ENCODE results near the gene MXD3.
A peak's percentile ranks its signal among the peaks of the same experiment; 100 is the strongest.
"Not testable (repeated sequence)": the region's sequence is repeated elsewhere in the genome, so short reads cannot be mapped to it uniquely, and the experiment has no call there.

Gene MXD3

DNA sequence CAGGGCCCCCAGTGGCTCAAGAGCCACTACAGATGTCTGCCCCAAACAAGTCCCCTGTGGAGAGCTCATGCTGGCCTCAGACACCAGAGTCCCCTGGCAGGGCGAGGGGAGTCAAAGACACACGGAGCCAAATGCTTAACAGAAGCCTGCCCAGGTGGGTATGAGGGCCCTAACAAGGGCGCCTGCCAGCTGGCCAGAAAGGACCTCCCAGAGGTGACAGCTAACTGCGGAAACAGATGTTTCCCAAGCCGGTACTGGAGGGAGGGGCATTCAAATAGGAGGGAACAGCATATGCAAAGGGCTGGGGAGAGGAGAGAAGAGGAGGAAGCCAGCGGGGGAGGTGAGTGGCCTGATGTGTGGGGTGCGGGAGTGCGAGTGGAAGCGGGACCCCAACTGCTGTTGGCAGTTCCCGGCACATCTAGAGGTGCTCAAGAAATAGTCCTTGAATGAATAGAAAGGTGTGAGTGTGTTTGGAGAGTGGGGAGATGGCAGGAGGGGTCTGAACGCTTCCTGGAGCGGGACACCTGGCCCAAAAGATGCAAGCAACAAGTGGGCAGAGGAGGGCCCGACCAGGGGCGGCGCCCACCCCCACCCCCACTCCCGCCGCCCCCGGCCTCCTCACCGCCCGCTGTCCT is 824 bp downstream of the MXD3 start:
- peaks cover 33% of the 10 kb centered on the region for H3K36me3 ChIP-seq (ENCODE audit: insufficient read depth, insufficient read length, low read length)
- H3K4me1 ChIP-seq (ENCODE audit: insufficient read depth, insufficient read length) = peaks cover 9% of the 10 kb centered on the region
- peak overlapping the region; percentile 64 for H3K9ac ChIP-seq (ENCODE audit: insufficient read length, low read depth)
- no peaks in the 10 kb centered on the region for H3K27me3 ChIP-seq (ENCODE audit: insufficient read depth, insufficient read length)
- no peak for TF ChIP-seq YY1 (IDR thresholded peaks at IDR 0.05; ENCODE audit: insufficient read depth, insufficient read length)
- TF ChIP-seq SUZ12 (IDR thresholded peaks at IDR 0.05; ENCODE audit: extremely low read depth, insufficient read depth, insufficient read length) = no peak
- no peak for TF ChIP-seq ZNF274 (IDR thresholded peaks at IDR 0.05; ENCODE audit: low read depth, low read length)
- H3K4me3 ChIP-seq (ENCODE audit: insufficient read length, low read depth) = peak overlapping the region; percentile 18
- H3K9me3 ChIP-seq (ENCODE audit: insufficient read depth, low read length) = no peaks in the 10 kb centered on the region
- DNase-seq (ENCODE audit: low read depth, low spot score) = no peak

GRCh38 chr5:177310332-177310731 is 1.4 kb downstream of the MXD3 start:
- peaks cover 39% of the 10 kb centered on the region for H3K36me3 ChIP-seq (ENCODE audit: insufficient read depth, insufficient read length, low read length)
- no peaks in the 10 kb centered on the region for H3K9me3 ChIP-seq (ENCODE audit: insufficient read depth, low read length)
- H3K4me1 ChIP-seq (ENCODE audit: insufficient read depth, insufficient read length) = peaks cover 9% of the 10 kb centered on the region
- H3K27me3 ChIP-seq (ENCODE audit: insufficient read depth, insufficient read length) = no peaks in the 10 kb centered on the region
- H3K9ac ChIP-seq (ENCODE audit: insufficient read length, low read depth) = peak overlapping the region; percentile 64
- no peak overlapping the region for H3K4me3 ChIP-seq (ENCODE audit: insufficient read length, low read depth)
- TF ChIP-seq YY1 (IDR thresholded peaks at IDR 0.05; ENCODE audit: insufficient read depth, insufficient read length) = no peak
- no peak for TF ChIP-seq SUZ12 (IDR thresholded peaks at IDR 0.05; ENCODE audit: extremely low read depth, insufficient read depth, insufficient read length)
- no peak for TF ChIP-seq ZNF274 (IDR thresholded peaks at IDR 0.05; ENCODE audit: low read depth, low read length)
- DNase-seq (ENCODE audit: low read depth, low spot score) = no peak

DNA sequence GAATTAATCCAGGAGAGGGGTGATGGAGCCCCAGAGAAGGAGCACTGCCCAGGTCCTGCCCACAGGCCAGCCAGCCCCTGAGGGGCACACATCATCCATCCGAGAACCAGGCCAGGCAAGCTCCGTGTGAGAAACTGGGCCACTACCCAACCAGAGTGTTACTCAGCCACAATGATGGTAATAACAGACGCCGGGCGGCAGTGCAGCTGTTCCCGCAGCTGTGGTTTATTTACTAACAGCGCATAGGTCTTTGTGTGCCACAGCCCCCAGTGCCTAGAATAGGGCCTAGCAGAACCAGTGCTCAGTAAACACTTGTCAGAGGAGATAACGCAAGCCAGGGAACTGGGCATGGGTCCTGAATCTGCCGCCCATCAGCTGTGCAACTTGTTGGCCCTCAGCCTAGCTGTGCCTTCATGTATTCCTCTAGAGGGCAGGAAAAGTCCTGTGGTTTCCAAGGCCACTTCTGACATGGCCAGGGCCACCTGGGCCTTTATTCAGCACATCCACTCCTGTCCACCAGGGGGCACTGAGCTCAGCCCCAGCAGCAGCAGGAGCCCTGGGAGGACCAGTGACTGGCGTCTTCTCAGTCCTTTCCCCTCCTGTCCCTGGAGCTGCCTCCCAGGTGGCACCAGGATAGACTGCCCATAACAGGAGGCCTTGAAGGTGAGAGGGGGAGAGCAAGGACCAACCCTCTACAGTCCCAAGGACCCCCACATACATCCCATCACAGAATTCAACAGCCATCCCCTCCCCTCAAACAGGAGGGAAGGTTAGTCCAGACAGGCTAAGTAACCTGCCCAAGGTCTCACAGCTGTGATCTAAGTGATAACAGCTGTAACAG is 2.1 kb downstream of the MXD3 start:
- Histone ChIP-seq H3K9ac (ENCODE audit: insufficient read length, low read depth) (no peak overlapping the region), H3K4me3 (ENCODE audit: insufficient read length, low read depth) (no peak overlapping the region)

GRCh38 chr5:177308740-177309139 is 3.0 kb downstream of the MXD3 start:
- H3K36me3 ChIP-seq (ENCODE audit: insufficient read depth, insufficient read length, low read length) = peaks cover 48% of the 10 kb centered on the region
- no peaks in the 10 kb centered on the region for H3K9me3 ChIP-seq (ENCODE audit: insufficient read depth, low read length)
- H3K27me3 ChIP-seq (ENCODE audit: insufficient read depth, insufficient read length) = no peaks in the 10 kb centered on the region
- peaks cover 14% of the 10 kb centered on the region for H3K4me1 ChIP-seq (ENCODE audit: insufficient read depth, insufficient read length)
- H3K9ac ChIP-seq (ENCODE audit: insufficient read length, low read depth) = no peak overlapping the region
- no peak for DNase-seq (ENCODE audit: low read depth, low spot score)
- no peak overlapping the region for H3K4me3 ChIP-seq (ENCODE audit: insufficient read length, low read depth)
- TF ChIP-seq ZNF274 (IDR thresholded peaks at IDR 0.05; ENCODE audit: low read depth, low read length) (no peak), SUZ12 (IDR thresholded peaks at IDR 0.05; ENCODE audit: extremely low read depth, insufficient read depth, insufficient read length) (no peak)

More for the DNA sequence above, 2.1 kb downstream of the MXD3 start:
- peak; percentile 57 for DNase-seq (ENCODE audit: low read depth, low spot score)
- Histone ChIP-seq H3K9me3 (ENCODE audit: insufficient read depth, low read length) (no peaks in the 10 kb centered on the region), H3K27me3 (ENCODE audit: insufficient read depth, insufficient read length) (no peaks in the 10 kb centered on the region), H3K4me1 (ENCODE audit: insufficient read depth, insufficient read length) (peaks cover 13% of the 10 kb centered on the region), H3K36me3 (ENCODE audit: insufficient read depth, insufficient read length, low read length) (peaks cover 46% of the 10 kb centered on the region)
- TF ChIP-seq YY1 (IDR thresholded peaks at IDR 0.05; ENCODE audit: insufficient read depth, insufficient read length) = no peak
- no peak for TF ChIP-seq SUZ12 (IDR thresholded peaks at IDR 0.05; ENCODE audit: extremely low read depth, insufficient read depth, insufficient read length)
- TF ChIP-seq ZNF274 (IDR thresholded peaks at IDR 0.05; ENCODE audit: low read depth, low read length) = no peak

- DNase-seq (ENCODE audit: low read depth, low spot score) = no peak
- TF ChIP-seq YY1 (IDR thresholded peaks at IDR 0.05; ENCODE audit: insufficient read depth, insufficient read length) = no peak
- TF ChIP-seq ZNF274 (IDR thresholded peaks at IDR 0.05; ENCODE audit: low read depth, low read length) = no peak
- no peaks in the 10 kb centered on the region for H3K9me3 ChIP-seq (ENCODE audit: insufficient read depth, low read length)
Observed at GRCh38 chr5:177307544-177308363, 3.9 kb downstream of the MXD3 start.

GRCh38 chr5:177306674-177307543 is 4.8 kb downstream of the MXD3 start:
- no peak for DNase-seq (ENCODE audit: low read depth, low spot score)
- no peak overlapping the region for H3K9ac ChIP-seq (ENCODE audit: insufficient read length, low read depth)
- TF ChIP-seq SUZ12 (IDR thresholded peaks at IDR 0.05; ENCODE audit: extremely low read depth, insufficient read depth, insufficient read length) = no peak
- TF ChIP-seq YY1 (IDR thresholded peaks at IDR 0.05; ENCODE audit: insufficient read depth, insufficient read length) = no peak
- no peak for TF ChIP-seq ZNF274 (IDR thresholded peaks at IDR 0.05; ENCODE audit: low read depth, low read length)
- peaks cover 53% of the 10 kb centered on the region for H3K36me3 ChIP-seq (ENCODE audit: insufficient read depth, insufficient read length, low read length)
- H3K9me3 ChIP-seq (ENCODE audit: insufficient read depth, low read length) = no peaks in the 10 kb centered on the region
- no peak overlapping the region for H3K4me3 ChIP-seq (ENCODE audit: insufficient read length, low read depth)
- H3K27me3 ChIP-seq (ENCODE audit: insufficient read depth, insufficient read length) = no peaks in the 10 kb centered on the region
- peaks cover 14% of the 10 kb centered on the region for H3K4me1 ChIP-seq (ENCODE audit: insufficient read depth, insufficient read length)

More at GRCh38 chr5:177307544-177308363, 3.9 kb downstream of the MXD3 start:
- Histone ChIP-seq H3K9ac (ENCODE audit: insufficient read length, low read depth) (no peak overlapping the region), H3K27me3 (ENCODE audit: insufficient read depth, insufficient read length) (no peaks in the 10 kb centered on the region), H3K4me1 (ENCODE audit: insufficient read depth, insufficient read length) (peaks cover 14% of the 10 kb centered on the region), H3K4me3 (ENCODE audit: insufficient read length, low read depth) (no peak overlapping the region), H3K36me3 (ENCODE audit: insufficient read depth, insufficient read length, low read length) (peaks cover 48% of the 10 kb centered on the region)

DNA sequence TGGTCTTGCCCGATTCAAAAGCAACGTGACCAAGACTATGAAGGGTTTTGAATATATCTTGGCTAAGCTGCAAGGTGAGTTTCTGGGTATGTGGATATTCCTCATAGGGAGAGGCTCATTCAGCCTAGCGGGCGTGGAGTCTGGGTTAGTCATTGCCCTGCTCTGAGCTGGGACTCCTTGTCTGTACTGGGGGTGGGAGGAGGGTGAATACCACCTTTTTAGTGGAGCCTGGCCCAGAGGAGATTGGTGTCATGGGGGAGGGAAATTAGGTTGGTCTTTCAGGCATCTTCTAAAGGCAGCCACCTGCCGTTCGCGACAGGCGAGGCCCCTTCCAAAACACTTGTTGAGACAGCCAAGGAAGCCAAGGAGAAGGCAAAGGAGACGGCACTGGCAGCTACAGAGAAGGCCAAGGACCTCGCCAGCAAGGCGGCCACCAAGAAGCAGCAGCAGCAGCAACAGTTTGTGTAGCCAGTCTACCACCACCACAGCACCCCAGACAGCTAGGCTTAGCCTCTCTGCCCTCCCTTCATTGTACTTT is 5.5 kb downstream of the MXD3 start:
- H3K4me1 ChIP-seq (ENCODE audit: insufficient read depth, insufficient read length) = peaks cover 14% of the 10 kb centered on the region
- not testable (repeated sequence) for H3K4me3 ChIP-seq (ENCODE audit: insufficient read length, low read depth); H3K27me3 ChIP-seq (ENCODE audit: insufficient read depth, insufficient read length); H3K9me3 ChIP-seq (ENCODE audit: insufficient read depth, low read length); DNase-seq (ENCODE audit: low read depth, low spot score); H3K9ac ChIP-seq (ENCODE audit: insufficient read length, low read depth)
- peaks cover 60% of the 10 kb centered on the region for H3K36me3 ChIP-seq (ENCODE audit: insufficient read depth, insufficient read length, low read length)

All from NT2/D1 (cell line).